Renal pelvis (tissue), 4 donors: Measurements from ENCODE around the gene UNC5A. TPM values are rescaled to one million over a fixed set of nuclear protein-coding genes. Genes with fewer than 3 reads are reported as not detected.
A peak's percentile ranks its signal among the peaks of the same experiment; 100 is the strongest.

ENCODE experiments used
- DNase-seq: peaks from one replicate; pipeline ENCODE4 v3.0.0-alpha.2; 2013
- polyA plus RNA-seq, 3 donors: library from polyadenylated mRNA; unstranded; fragments of 120-200 nt; gene quantifications; one replicate each; pipeline ENCODE4 v1.2.1, GENCODE V29; 2013; ENCODE audit not compliant: insufficient read length in 3 of 3

UNC5A gene
- polyA plus RNA-seq, 3 donors, result 0.13 to 0.43 (median 0.34) TPM

- DNase-seq, result no peak
These were observed 10.3 kb upstream of the UNC5A start for GRCh38 chr5:176800024-176800423.

- DNase-seq, result no peak
These were observed 8.1 kb upstream of the UNC5A start for GRCh38 chr5:176802116-176802784.

- no peak for DNase-seq
These were observed 7.1 kb upstream of the UNC5A start for GRCh38 chr5:176803068-176803942.

- peak; percentile 65 for DNase-seq
These were observed 6.3 kb upstream of the UNC5A start for GRCh38 chr5:176803943-176804498.

- peak; percentile 42 for DNase-seq
These were observed 4.2 kb upstream of the UNC5A start for GRCh38 chr5:176806137-176806536.

- DNase-seq, result no peak
These were observed 747 bp upstream of the UNC5A start for GRCh38 chr5:176809544-176810080.

- DNase-seq, result no peak
These were observed 535 bp downstream of the UNC5A start for GRCh38 chr5:176810687-176811501.

- DNase-seq, result no peak
These were observed 2.2 kb downstream of the UNC5A start for GRCh38 chr5:176812269-176813259.

- DNase-seq, result no peak
These were observed 3.4 kb downstream of the UNC5A start for GRCh38 chr5:176813587-176814312.

- DNase-seq, result no peak
These were observed 3.9 kb downstream of the UNC5A start for GRCh38 chr5:176814313-176814685.

- no peak for DNase-seq
These were observed 4.6 kb downstream of the UNC5A start for GRCh38 chr5:176814836-176815438.

GRCh38 chr5:176816043-176816745 is 5.8 kb downstream of the UNC5A start:
- no peak for DNase-seq

GRCh38 chr5:176816791-176817347 is 6.5 kb downstream of the UNC5A start:
- DNase-seq, result no peak

- no peak for DNase-seq
These were observed 7.0 kb downstream of the UNC5A start for GRCh38 chr5:176817369-176817840.

- DNase-seq, result no peak
These were observed 7.5 kb downstream of the UNC5A start for GRCh38 chr5:176817841-176818377.

GRCh38 chr5:176818391-176819098 is 8.2 kb downstream of the UNC5A start:
- DNase-seq, result no peak

- DNase-seq, result no peak
These were observed 9.1 kb downstream of the UNC5A start for GRCh38 chr5:176819476-176819875.
